Measurements from ENCODE around the gene KLF4.
A peak's percentile ranks its signal among the peaks of the same experiment; 100 is the strongest.

DNA sequence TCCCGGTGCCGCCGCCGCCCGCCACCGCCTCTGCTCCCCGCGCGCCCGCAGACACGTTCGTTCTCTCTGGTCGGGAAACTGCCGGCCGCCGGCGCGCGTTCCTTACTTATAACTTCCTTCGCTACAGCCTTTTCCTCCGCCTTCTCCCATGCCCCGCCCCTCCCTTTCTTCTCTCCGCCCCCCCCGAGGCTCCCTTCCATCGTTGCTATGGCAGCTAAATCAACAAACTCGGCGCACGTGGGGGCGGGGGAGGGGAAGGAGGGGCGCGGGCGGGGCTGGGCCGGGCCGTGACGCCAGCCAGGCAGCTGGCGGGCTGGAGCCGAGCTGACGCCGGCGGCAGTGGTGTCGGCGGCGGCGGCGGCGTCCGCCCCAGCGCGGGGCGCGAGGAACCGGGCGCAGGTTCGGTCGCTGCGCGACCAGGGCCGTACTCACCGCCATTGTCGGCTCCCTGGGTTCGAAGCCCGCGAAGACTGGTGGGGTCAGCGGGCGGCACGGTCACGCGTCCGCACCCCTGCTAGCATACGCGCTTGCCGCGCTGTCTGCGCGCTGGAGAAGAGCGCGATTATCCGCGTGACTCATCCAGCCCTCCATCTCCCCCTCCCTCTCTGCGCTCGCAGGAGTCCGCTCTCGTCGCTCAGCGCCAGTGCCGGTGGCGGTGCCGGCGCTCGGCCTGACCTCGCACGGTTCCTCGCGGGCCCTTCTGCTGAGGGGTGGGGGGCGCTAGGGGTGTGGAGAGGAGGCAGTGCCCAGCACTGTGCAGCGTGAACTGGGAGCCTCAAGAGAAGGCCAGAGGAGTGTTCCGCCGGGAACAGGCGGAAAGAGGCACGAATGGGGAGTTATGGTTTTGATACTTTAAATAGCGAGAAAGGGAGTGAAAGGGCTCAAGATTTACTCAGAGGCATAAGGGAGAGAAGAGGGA is at the start of gene KLF4:
- 0 out of 2 replicates have a peak, but pooled peaks have one; percentile 40 for TF ChIP-seq ARID2 (CRISPR knock-in tag; IDR thresholded peaks at IDR 0.05; ENCODE audit: borderline replicate concordance)
- TF ChIP-seq, protein P1, sequence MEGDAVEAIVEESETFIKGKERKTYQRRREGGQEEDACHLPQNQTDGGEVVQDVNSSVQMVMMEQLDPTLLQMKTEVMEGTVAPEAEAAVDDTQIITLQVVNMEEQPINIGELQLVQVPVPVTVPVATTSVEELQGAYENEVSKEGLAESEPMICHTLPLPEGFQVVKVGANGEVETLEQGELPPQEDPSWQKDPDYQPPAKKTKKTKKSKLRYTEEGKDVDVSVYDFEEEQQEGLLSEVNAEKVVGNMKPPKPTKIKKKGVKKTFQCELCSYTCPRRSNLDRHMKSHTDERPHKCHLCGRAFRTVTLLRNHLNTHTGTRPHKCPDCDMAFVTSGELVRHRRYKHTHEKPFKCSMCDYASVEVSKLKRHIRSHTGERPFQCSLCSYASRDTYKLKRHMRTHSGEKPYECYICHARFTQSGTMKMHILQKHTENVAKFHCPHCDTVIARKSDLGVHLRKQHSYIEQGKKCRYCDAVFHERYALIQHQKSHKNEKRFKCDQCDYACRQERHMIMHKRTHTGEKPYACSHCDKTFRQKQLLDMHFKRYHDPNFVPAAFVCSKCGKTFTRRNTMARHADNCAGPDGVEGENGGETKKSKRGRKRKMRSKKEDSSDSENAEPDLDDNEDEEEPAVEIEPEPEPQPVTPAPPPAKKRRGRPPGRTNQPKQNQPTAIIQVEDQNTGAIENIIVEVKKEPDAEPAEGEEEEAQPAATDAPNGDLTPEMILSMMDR (CRISPR knock-in tag; IDR thresholded peaks at IDR 0.05) = no peak
- TF ChIP-seq SUZ12 (IDR thresholded peaks at IDR 0.05; ENCODE audit: low read depth, low read length) = no peak
- no peak for TF ChIP-seq MEF2D (CRISPR knock-in tag; IDR thresholded peaks at IDR 0.05)
- TF ChIP-seq NRL (CRISPR knock-in tag; IDR thresholded peaks at IDR 0.05; ENCODE audit: borderline replicate concordance) = no peak
- TF ChIP-seq FOXJ3 (CRISPR knock-in tag; IDR thresholded peaks at IDR 0.05; ENCODE audit: borderline replicate concordance) = no peak
- TF ChIP-seq RBM39 (IDR thresholded peaks at IDR 0.05; ENCODE audit: low read depth, low read length, poor library complexity, severe bottlenecking) = no peak
- no peak for TF ChIP-seq ZNF3 (CRISPR knock-in tag; IDR thresholded peaks at IDR 0.05)

All from HepG2 (cell line).